ENCODE measurements around the gene GALNTL6. TPM values are rescaled to one million over a fixed set of nuclear protein-coding genes. Genes with fewer than 3 reads are reported as not detected.

GALNTL6 gene
- total RNA-seq, 1 donor, result not detected

- TF ChIP-seq, protein P1, sequence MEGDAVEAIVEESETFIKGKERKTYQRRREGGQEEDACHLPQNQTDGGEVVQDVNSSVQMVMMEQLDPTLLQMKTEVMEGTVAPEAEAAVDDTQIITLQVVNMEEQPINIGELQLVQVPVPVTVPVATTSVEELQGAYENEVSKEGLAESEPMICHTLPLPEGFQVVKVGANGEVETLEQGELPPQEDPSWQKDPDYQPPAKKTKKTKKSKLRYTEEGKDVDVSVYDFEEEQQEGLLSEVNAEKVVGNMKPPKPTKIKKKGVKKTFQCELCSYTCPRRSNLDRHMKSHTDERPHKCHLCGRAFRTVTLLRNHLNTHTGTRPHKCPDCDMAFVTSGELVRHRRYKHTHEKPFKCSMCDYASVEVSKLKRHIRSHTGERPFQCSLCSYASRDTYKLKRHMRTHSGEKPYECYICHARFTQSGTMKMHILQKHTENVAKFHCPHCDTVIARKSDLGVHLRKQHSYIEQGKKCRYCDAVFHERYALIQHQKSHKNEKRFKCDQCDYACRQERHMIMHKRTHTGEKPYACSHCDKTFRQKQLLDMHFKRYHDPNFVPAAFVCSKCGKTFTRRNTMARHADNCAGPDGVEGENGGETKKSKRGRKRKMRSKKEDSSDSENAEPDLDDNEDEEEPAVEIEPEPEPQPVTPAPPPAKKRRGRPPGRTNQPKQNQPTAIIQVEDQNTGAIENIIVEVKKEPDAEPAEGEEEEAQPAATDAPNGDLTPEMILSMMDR (IDR thresholded peaks at IDR 0.05; ENCODE audit: insufficient read depth, low read length), result no peak
- DNase-seq (ENCODE audit: low read depth), result no peak
- H3K4me3 ChIP-seq (ENCODE audit: low read depth, low read length), result no peak overlapping the region
These were observed 127.5 kb downstream of the GALNTL6 start for GRCh38 chr4:171940656-171941055.

DNA sequence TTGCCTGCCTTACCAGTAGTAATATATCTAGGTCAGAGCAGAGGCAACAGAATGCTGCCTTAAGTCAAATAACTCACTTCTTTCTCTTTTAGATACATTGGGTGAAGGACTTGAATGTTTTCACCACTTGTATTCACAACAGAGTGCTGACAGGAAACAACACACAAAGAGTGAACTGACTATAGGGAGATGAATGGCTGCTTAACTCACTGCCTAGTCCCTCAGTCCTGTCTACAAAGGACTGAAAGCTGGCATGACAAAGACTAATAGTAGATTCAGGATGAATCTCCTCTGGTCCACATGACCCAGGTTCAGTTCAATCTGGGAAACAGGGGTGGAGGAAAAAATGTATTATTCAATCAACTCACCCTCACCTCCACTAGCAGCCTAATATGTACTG, 134.2 kb downstream of the GALNTL6 start:
- H3K4me3 ChIP-seq (ENCODE audit: low read depth, low read length), result no peak overlapping the region
- DNase-seq (ENCODE audit: low read depth), result no peak
- TF ChIP-seq, protein P1 (IDR thresholded peaks at IDR 0.05; ENCODE audit: insufficient read depth, low read length), result no peak

DNA sequence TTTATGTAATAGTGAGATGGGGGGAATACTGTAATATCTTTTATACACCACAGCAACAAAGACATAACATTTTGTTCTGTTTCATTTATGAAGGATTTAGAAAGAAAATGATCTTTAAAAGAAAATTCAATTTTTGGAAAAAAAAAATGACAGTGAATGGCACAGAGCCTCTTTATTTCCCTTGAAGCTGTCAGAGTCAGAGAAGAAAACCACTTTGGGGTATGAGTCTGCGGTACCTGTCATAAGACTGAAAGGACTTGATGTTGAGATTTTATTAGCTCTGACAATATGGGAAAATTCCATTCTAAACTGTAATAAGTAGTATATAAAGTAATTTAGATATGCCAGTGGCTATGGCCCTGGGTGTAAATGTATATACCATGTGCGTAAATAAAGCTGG, 134.8 kb downstream of the GALNTL6 start:
- DNase-seq (ENCODE audit: low read depth), result no peak
- no peak overlapping the region for H3K4me3 ChIP-seq (ENCODE audit: low read depth, low read length)
- TF ChIP-seq, protein P1 (IDR thresholded peaks at IDR 0.05; ENCODE audit: insufficient read depth, low read length), result no peak

- H3K4me3 ChIP-seq (ENCODE audit: low read depth, low read length), result no peak overlapping the region
- TF ChIP-seq, protein P1 (IDR thresholded peaks at IDR 0.05; ENCODE audit: insufficient read depth, low read length), result no peak
- DNase-seq (ENCODE audit: low read depth), result no peak
These were observed 141.4 kb downstream of the GALNTL6 start for GRCh38 chr4:171954650-171955049.

DNA sequence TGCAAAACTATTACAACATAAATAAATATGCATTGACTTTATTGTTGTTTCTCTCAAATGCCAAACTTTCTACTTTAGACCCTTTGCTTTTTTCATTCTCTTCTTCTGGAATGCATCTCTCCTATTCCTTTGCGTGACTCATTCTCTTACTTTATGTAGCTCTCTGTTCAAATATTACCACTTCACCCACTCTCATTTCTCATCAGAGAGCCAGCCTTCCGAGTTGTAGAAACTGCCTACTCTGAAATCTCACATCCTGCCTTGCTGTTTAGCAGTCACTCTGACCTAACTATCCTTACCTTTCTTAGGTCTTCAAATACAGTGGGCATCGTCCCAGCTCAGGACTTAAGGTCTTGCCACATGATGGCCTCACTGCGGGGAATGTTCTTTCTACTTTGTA, 143.5 kb downstream of the GALNTL6 start:
- TF ChIP-seq, protein P1 (IDR thresholded peaks at IDR 0.05; ENCODE audit: insufficient read depth, low read length), result no peak
- no peak for DNase-seq (ENCODE audit: low read depth)
- H3K4me3 ChIP-seq (ENCODE audit: low read depth, low read length), result no peak overlapping the region

- DNase-seq (ENCODE audit: low read depth), result no peak
- TF ChIP-seq, protein P1 (IDR thresholded peaks at IDR 0.05; ENCODE audit: insufficient read depth, low read length), result no peak
- H3K4me3 ChIP-seq (ENCODE audit: low read depth, low read length), result no peak overlapping the region
These were observed 148.9 kb downstream of the GALNTL6 start for GRCh38 chr4:171962110-171962509.

DNA sequence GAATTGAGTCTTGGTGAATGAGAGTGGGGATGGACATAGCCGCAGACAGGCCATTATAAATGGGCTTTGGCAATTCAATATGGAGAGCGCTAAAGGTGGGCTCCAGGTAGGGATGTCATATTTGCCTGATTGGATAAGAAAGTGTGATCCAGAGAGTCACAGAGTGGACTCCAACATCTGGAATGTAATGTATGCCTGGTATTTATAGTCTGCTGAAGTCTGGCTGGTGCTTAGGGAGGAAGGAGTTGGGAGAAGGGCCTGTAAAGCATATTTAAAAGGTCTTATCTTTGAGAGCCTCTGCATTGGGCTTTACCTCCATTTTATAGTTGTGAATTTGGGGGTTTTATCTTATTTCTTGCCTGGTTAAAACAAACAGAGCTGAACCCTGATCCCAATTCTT, 153.2 kb downstream of the GALNTL6 start:
- DNase-seq (ENCODE audit: low read depth), result no peak
- TF ChIP-seq, protein P1 (IDR thresholded peaks at IDR 0.05; ENCODE audit: insufficient read depth, low read length), result no peak
- no peak overlapping the region for H3K4me3 ChIP-seq (ENCODE audit: low read depth, low read length)
